PC-3 (cell line): ENCODE data around the gene SVOPL. TPM values are rescaled to one million over a fixed set of nuclear protein-coding genes. Genes with fewer than 3 reads are reported as not detected.
"Not testable (repeated sequence)": the region's sequence is repeated elsewhere in the genome, so short reads cannot be mapped to it uniquely, and the experiment has no call there.

Experiments used
- ATAC-seq: fragments of 200-7000 bp; cut with Tn5 transposase; 2 replicates; pipeline ENCODE4 v1.9.1; 2020; ENCODE audit warnings: mild to moderate bottlenecking, moderate library complexity
- BruUV-seq: library from RNA; stranded (reverse); fragments of 400-500 nt; replicated peaks from 2 replicates; lab custom pipeline; 2021; lab: Mats Ljungman, UMichigan
- CTCF ChIA-PET: fragments of 300-600 bp; sonication (Branson Sonifier 250); formaldehyde crosslinking; loops from one replicate; lab custom pipeline; 2022; ENCODE audit warnings: antibody characterized with exemption; lab: Charles Lee
- POLR2A ChIA-PET: fragments of 300-600 bp; sonication (Branson Sonifier 250); formaldehyde crosslinking; loops from one replicate; lab custom pipeline; 2022; ENCODE audit warnings: antibody characterized with exemption; ENCODE audit not compliant: unreplicated experiment; lab: Charles Lee
- DNase-seq: peaks from one replicate; pipeline ENCODE4 v3.0.0-alpha.2; 2015
- H2AFZ ChIP-seq: fragments of 300-600 bp; sonication (generic); 2 replicates; pipeline ENCODE4 v1.6.0; 2016; ENCODE audit warnings: antibody characterized with exemption, low read length
- H3F3A ChIP-seq: fragments of 300-600 bp; sonication (generic); one replicate; pipeline ENCODE4 v1.6.0; 2017; ENCODE audit warnings: antibody characterized with exemption, low read length, control low read depth, mild to moderate bottlenecking; ENCODE audit not compliant: unreplicated experiment
- H3K27ac ChIP-seq: fragments of 300-600 bp; sonication (generic); 2 replicates; pipeline ENCODE4 v1.5.1; 2016; ENCODE audit warnings: mild to moderate bottlenecking, low read length
- H3K27me3 ChIP-seq: fragments of 300-600 bp; sonication (generic); 2 replicates; pipeline ENCODE4 v1.6.1; 2016; ENCODE audit warnings: low read length, mixed read lengths
- H3K36me3 ChIP-seq: fragments of 300-600 bp; sonication (generic); 2 replicates; pipeline ENCODE4 v1.6.1; 2016; ENCODE audit warnings: low read depth, mixed run types, low read length, mixed read lengths
- H3K4me1 ChIP-seq: fragments of 300-600 bp; sonication (generic); 2 replicates; pipeline ENCODE4 v1.5.1; 2016; ENCODE audit warnings: low read length; ENCODE audit not compliant: insufficient read depth
- H3K4me2 ChIP-seq: fragments of 300-600 bp; sonication (generic); 2 replicates; pipeline ENCODE4 v1.6.0; 2016; ENCODE audit warnings: low read length
- H3K4me3 ChIP-seq: fragments of 300-600 bp; sonication (generic); 2 replicates; pipeline ENCODE4 v1.5.1; 2016; ENCODE audit warnings: mild to moderate bottlenecking, low read length, mixed read lengths
- H3K79me2 ChIP-seq: fragments of 300-600 bp; sonication (generic); 2 replicates; pipeline ENCODE4 v1.6.1; 2017; ENCODE audit warnings: low read length, mixed read lengths
- H3K9ac ChIP-seq: fragments of 300-600 bp; sonication (generic); 2 replicates; pipeline ENCODE4 v1.6.0; 2016; ENCODE audit warnings: mild to moderate bottlenecking, low read length
- H3K9me2 ChIP-seq: fragments of 300-600 bp; sonication (generic); replicated peaks from 2 replicates; pipeline ENCODE4 v1.6.1; 2016; ENCODE audit warnings: mixed run types, low read length, mixed read lengths
- H3K9me3 ChIP-seq: fragments of 300-600 bp; sonication (generic); 2 replicates; pipeline ENCODE4 v1.6.1; 2016; ENCODE audit warnings: low read length, mixed read lengths
- H4K20me1 ChIP-seq: fragments of 300-600 bp; sonication (generic); 2 replicates; pipeline ENCODE4 v1.6.1; 2016; ENCODE audit warnings: low read length, mixed read lengths
- CTCF ChIP-seq: fragments of 300-600 bp; sonication (generic); conservative IDR thresholded peaks from 2 replicates; pipeline ENCODE4 v1.5.1; 2017; ENCODE audit warnings: antibody characterized with exemption, low read depth, mild to moderate bottlenecking, low read length
- EZH2 ChIP-seq: fragments of 300-600 bp; sonication (generic); IDR thresholded peaks from one replicate; pipeline ENCODE4 v1.6.1; 2017; ENCODE audit warnings: antibody characterized with exemption, mild to moderate bottlenecking, low read length; ENCODE audit not compliant: unreplicated experiment
- EZH2phosphoT487 ChIP-seq: fragments of 300-600 bp; sonication (generic); IDR thresholded peaks from 2 replicates; pipeline ENCODE4 v1.6.1; 2018; ENCODE audit warnings: mild to moderate bottlenecking, antibody characterized with exemption, low read length, borderline replicate concordance
- intact Hi-C: fragments of 100-400 bp; cut with micrococcal nuclease; formaldehyde crosslinking; loops from 2 replicates; pipeline ENCODE4 v1.9.0; 2023
- total RNA-seq: library from RNA; depleted of rRNA; stranded (reverse); fragments of >200 nt; gene quantifications from 2 replicates; pipeline ENCODE4 v1.2.3, GENCODE V29; 2014

The SVOPL gene
- total RNA-seq, 1 experiment from 2014 or later: not detected

DNA sequence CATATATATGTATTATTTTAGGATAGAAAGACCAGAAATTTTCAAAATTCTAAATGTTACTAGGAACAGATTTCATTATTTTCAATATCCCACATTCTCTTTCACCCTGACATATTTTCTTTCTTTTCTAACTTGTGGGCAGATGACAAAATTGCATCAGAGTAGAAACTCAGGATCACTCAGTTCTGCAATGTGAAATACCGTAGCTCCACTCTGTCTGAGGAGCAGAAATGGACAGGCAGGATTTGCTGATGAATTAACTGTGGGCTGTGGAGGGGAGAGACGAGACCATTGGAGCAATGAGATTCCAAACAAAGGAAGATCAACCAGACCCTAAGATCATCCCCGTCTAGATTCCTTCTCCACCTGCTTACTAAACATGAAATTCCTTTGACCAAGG lies 37.0 kb upstream of the SVOPL start:
- POLR2A ChIA-PET: no interaction called here

GRCh38 chr7:138735399-138735798 lies 34.2 kb upstream of the SVOPL start:
- CTCF ChIA-PET: no interaction called here

More for the DNA sequence above, 37.0 kb upstream of the SVOPL start:
- H2AFZ ChIP-seq: no peak overlapping the region
- TF ChIP-seq CTCF (no peak), EZH2 (no peak), EZH2phosphoT487 (no peak)
- CTCF ChIA-PET: interaction anchor here (0.6 to 2.6 kb wide), 7 partner anchors 18 to 729 kb away, joined by 3 to 55 read pairs (median 4); no protein-coding TSS in a partner anchor
- no peaks in the 10 kb centered on the region for H3K79me2 ChIP-seq
- no peaks in the 10 kb centered on the region for H3K9me3 ChIP-seq
- H3K9ac ChIP-seq: no peak overlapping the region
- H3K36me3 ChIP-seq: no peaks in the 10 kb centered on the region
- no peak overlapping the region for H3K4me3 ChIP-seq
- H3K4me2 ChIP-seq: no peak overlapping the region
- no peak for DNase-seq
- H4K20me1 ChIP-seq: no peaks in the 10 kb centered on the region
- intact Hi-C loops: loop anchor here (1.0 to 10.0 kb wide), 6 partner anchors 163 to 835 kb away; no protein-coding TSS in a partner anchor
- no peaks in the 10 kb centered on the region for H3F3A ChIP-seq
- BruUV-seq: no TSS peak
- no peak overlapping the region for H3K27ac ChIP-seq
- no peaks in the 10 kb centered on the region for H3K9me2 ChIP-seq
- no peak for ATAC-seq
- no peaks in the 10 kb centered on the region for H3K27me3 ChIP-seq
- H3K4me1 ChIP-seq: no peaks in the 10 kb centered on the region; the same call in 1 of the 2 replicates

DNA sequence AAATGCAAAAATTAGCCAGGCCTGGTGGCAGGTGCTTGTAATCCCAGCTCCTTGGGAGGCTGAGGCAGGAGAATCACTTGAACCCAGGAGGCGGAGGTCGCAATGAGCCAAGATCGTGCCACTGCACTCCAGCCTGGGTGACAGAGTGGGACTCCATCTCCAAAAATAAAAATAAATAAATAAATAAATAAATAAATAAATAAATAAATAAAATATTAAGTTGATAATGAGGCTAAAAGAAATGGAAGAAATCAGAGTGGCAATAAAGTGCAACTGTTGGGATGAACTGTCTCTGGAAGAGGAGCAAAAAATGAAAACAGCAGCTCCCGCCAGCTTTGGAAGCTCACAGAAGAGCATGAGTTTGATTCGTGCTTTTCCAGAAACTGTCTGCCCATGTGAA lies 30.6 kb upstream of the SVOPL start:
- POLR2A ChIA-PET, H3K27me3 ChIP-seq, H3K36me3 ChIP-seq, H3K79me2 ChIP-seq, H3K9me2 ChIP-seq, H3K9me3 ChIP-seq, BruUV-seq, H3K4me2 ChIP-seq, H4K20me1 ChIP-seq, CTCF ChIA-PET, H3K9ac ChIP-seq, H3F3A ChIP-seq, H2AFZ ChIP-seq, H3K4me3 ChIP-seq, DNase-seq, H3K4me1 ChIP-seq, H3K27ac ChIP-seq, ATAC-seq: not testable (repeated sequence)
- intact Hi-C loops: loop anchor here (10.0 kb wide), 1 partner anchor 157 kb away; no protein-coding TSS in a partner anchor

More at GRCh38 chr7:138735399-138735798, 34.2 kb upstream of the SVOPL start:
- BruUV-seq: no TSS peak
- Histone ChIP-seq H3K4me3 (no peak overlapping the region), H3K4me1 (no peaks in the 10 kb centered on the region), H3K9me3 (no peaks in the 10 kb centered on the region), H3K79me2 (no peaks in the 10 kb centered on the region), H3K4me2 (no peak overlapping the region), H3K27me3 (no peaks in the 10 kb centered on the region), H3F3A (no peaks in the 10 kb centered on the region), H2AFZ (no peak overlapping the region), H3K27ac (no peak overlapping the region), H4K20me1 (no peaks in the 10 kb centered on the region), H3K36me3 (no peaks in the 10 kb centered on the region), H3K9me2 (no peaks in the 10 kb centered on the region), H3K9ac (no peak overlapping the region)
- intact Hi-C loops: loop anchor here (10.0 kb wide), 1 partner anchor 161 kb away; no protein-coding TSS in a partner anchor
- TF ChIP-seq EZH2phosphoT487 (no peak), CTCF (no peak), EZH2 (no peak)
- POLR2A ChIA-PET: no interaction called here
- ATAC-seq: no peak
- DNase-seq: no peak
